HG03175 (cell line): Measurements from ENCODE around the gene ADAMTSL3.
"Not testable (repeated sequence)": the region's sequence is repeated elsewhere in the genome, so short reads cannot be mapped to it uniquely, and the experiment has no call there.

ENCODE experiments used
- ATAC-seq: cut with Tn5 transposase; IDR thresholded peaks from one replicate; pipeline ENCODE4 v1.9.1; 2021; ENCODE audit warnings: mild to moderate bottlenecking, moderate library complexity; ENCODE audit not compliant: unreplicated experiment

The ADAMTSL3 gene

GRCh38 chr15:83734487-83734886 lies 80.6 kb downstream of the ADAMTSL3 start:
- ATAC-seq, result no peak

DNA sequence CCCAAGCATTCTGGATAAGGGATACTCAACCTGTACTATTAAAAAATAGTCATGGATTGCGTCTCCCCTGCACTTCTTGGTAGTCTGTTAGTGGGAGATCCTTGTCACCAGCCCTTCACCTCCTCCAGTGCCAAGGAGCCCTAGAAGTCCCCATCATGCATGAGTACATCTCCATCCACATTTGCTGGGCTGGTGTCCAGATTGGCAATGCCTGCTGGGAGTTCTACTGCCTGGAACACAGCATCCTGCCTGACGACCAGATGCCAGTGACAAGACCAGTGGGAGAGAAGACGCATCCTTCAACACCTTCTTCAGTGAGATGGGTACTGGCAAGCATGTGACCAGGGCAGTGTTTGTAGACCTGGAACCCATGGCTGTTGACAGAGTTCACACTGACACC lies 85.7 kb downstream of the ADAMTSL3 start:
- no peak for ATAC-seq

- no peak for ATAC-seq
These were observed 91.8 kb downstream of the ADAMTSL3 start for GRCh38 chr15:83745771-83746170.

DNA sequence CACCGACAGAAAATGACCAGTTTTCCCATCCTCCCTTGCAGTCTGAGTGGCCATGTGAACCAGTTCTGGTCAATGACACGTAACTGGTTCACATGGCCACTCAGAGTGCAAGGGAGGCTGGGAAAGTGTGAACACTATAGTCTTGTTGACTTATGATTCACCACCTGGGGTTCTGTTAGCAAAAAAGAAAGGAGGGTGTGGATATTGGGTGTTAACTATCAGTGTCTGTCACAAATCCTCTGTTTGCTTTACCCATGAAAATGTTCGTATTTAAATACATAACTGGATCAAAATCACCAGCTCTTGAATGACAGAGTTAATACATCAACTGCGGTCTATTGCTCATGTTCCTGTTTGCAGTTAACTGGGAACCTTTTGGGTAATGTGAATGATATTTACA lies 92.3 kb downstream of the ADAMTSL3 start:
- ATAC-seq, result no peak

- ATAC-seq, result no peak
These were observed 93.3 kb downstream of the ADAMTSL3 start for GRCh38 chr15:83747050-83747717.

GRCh38 chr15:83747718-83748110 lies 93.8 kb downstream of the ADAMTSL3 start:
- ATAC-seq, result no peak

GRCh38 chr15:83753872-83754493 lies 100.1 kb downstream of the ADAMTSL3 start:
- no peak for ATAC-seq

GRCh38 chr15:83757291-83757690 lies 103.4 kb downstream of the ADAMTSL3 start:
- ATAC-seq, result not testable (repeated sequence)

GRCh38 chr15:83762367-83762766 lies 108.4 kb downstream of the ADAMTSL3 start:
- ATAC-seq, result no peak

DNA sequence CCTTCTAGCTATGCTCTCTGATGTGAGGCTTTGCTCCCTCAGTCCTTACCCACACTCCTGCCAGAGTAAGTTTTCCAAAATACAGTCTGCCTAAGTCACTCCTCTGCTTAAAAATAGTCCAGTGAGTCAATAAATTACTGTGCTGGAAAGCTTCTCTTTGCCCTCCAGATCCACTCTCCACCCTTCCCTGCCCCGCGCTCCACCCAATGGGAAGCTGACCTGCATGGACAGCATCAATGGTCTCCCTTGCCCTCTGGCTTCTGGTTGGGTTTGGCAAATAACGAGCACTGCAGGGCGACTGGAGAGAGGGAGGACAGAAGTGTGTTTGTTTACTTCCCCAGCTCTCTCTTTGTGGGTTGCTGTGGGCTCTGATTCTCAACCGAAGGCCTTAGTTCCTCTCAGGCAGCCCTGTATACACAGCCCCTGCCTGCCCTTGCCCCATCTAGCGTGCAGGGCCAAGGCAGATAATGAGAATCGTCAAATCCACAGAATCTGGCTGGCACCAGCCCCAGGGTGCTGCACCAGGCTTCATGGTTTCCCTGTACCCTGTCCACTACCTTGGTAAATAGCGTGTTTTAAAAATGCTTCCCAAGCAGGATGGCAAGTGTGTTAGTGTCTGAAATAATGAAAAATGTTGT lies 110.4 kb downstream of the ADAMTSL3 start:
- ATAC-seq, result no peak

DNA sequence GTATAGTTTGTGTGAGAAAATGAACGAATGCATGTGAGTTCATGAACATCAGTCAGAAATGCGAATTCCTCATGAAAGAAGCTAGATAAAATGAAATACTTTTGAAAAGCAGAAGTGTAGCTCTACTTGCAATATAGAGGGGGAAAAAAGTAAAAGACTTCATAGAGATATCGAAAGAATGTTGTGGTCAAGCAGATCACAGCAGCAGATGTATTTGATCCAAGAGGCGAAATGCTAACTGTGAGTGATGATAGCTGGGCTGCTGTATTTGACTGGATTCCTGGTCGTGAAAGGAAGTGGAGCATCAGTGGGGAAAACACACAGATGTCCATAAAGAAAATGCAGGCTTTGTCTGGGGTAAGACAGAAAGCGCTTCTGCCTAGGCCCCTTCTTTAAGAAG lies 112.4 kb downstream of the ADAMTSL3 start:
- ATAC-seq, result no peak

GRCh38 chr15:83767741-83768140 lies 113.8 kb downstream of the ADAMTSL3 start:
- no peak for ATAC-seq

GRCh38 chr15:83769411-83769999 lies 115.6 kb downstream of the ADAMTSL3 start:
- no peak for ATAC-seq

GRCh38 chr15:83775738-83776137 lies 121.8 kb downstream of the ADAMTSL3 start:
- ATAC-seq, result no peak

DNA sequence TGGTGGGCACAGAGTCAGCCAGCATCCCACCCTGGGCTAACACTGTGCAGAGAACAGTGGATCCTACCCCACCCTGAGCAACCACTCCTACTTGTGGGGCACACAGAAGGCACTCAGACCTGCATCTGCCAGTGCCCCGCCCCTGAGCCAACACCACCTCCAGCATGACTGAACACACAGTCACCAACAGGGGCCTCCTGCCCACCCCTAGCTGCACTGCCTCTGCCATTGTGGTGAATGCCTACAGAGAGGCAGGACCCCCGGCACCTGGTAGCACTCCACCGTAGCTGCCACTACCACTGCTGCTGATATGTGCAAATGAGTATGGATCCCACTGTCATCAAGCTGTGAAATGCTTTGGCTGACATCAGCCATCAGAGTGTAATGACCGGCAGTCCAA lies 123.1 kb downstream of the ADAMTSL3 start:
- no peak for ATAC-seq

DNA sequence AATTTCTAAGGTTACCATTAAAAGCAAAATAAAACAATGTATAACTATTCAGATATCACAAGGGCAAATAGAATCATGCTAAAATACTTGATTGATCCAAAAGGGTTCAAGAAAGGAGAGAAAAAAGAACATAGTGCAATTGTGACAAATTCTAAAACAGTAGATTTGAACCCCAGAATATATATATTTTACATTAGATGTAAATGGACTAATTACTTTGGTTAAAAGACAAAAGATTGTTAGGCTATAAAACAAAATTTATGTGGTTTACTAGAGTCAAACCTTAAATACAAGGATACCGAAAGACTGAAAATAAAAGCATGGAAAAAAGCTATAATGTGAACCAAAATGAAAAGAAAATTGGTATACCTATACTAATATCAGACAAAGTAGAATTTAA lies 129.3 kb downstream of the ADAMTSL3 start:
- no peak for ATAC-seq

- ATAC-seq, result no peak
These were observed 131.1 kb downstream of the ADAMTSL3 start for GRCh38 chr15:83784975-83785374.

DNA sequence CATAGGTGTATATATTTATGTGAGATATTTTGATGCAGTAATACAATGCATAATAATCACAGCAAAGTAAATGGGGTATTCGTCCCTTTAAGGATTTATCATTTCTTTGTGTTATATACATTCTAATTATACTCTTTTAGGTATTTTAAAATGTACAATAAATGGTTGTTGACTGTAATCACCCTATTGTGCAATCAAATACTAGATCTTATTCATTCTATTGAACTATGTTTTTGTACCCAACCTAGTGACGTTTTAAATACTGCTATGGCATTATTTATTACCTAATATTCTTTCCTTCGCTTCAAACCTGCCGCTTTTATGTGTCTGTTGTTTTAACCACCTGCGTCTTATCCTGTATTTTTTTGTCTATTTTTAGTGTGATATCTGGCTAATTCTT lies 132.4 kb downstream of the ADAMTSL3 start:
- ATAC-seq, result no peak

DNA sequence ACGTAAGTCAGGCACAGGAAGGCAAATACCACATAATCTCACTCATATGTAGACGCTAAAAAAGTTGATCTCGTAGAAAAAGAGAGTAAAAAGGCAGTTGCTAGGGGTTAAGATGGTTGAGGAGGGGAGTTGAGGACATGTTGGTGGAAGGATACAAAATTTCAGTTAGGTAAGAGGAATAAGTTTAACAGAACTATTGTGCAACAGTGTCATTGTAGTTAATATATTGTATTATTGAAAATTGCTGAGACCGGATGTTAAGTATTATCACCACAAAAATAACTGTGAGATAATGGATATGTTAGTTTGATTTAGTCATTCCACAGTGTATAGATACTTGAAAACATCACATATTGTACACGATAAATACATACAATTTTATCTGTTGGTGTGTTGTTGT lies 139.1 kb downstream of the ADAMTSL3 start:
- ATAC-seq, result no peak

- no peak for ATAC-seq
These were observed 140.3 kb downstream of the ADAMTSL3 start for GRCh38 chr15:83794209-83794608.

- no peak for ATAC-seq
These were observed 155.4 kb downstream of the ADAMTSL3 start for GRCh38 chr15:83809345-83809744.

DNA sequence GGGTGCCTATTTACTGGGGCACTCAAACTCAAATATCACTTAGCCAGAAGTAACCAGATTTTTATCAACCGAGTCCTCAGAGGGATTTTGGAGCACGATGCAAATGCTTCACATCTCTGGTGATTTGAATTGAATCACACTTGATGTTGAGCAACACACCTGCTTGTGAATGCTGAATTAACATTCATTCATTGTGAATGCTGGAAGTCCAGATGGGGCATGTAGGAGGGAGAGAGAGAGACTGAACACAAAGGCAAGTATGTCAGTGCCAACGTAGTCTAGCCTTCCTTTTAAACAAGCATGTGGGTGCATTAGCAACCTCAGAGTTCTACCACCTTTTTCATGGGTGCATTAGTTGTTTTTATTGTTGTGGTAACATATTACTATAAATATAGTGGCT lies 156.2 kb downstream of the ADAMTSL3 start:
- no peak for ATAC-seq
